BJ (cell line): Measurements from ENCODE around the gene MAPK7. TPM values are rescaled to one million over a fixed set of nuclear protein-coding genes. Genes with fewer than 3 reads are reported as not detected.

Source experiments
- CTCF ChIA-PET: fragments of 350-600 bp; formaldehyde crosslinking; extraction: SDS; loops from one replicate; lab custom pipeline; 2021; ENCODE audit warnings: antibody characterized with exemption, inconsistent platforms; lab: Yijun Ruan, JAX
- POLR2A ChIA-PET: fragments of 300-600 bp; sonication (Branson Sonifier 250); formaldehyde crosslinking; extraction: SDS; loops from one replicate; lab custom pipeline; 2021; ENCODE audit warnings: antibody characterized with exemption; lab: Charles Lee
- DNase-seq: peaks from one replicate; pipeline ENCODE4 v3.0.0-alpha.2; 2011; ENCODE audit warnings: low read depth
- H3K27me3 ChIP-seq: 2 replicates; pipeline ENCODE4 v1.6.0; 2011; ENCODE audit warnings: low read length; ENCODE audit not compliant: control insufficient read depth, insufficient read depth
- H3K36me3 ChIP-seq: 2 replicates; pipeline ENCODE4 v1.5.1; 2011; ENCODE audit warnings: low read length; ENCODE audit not compliant: control insufficient read depth, insufficient read depth
- H3K4me3 ChIP-seq: 2 replicates; pipeline ENCODE4 v1.5.1; 2011; ENCODE audit warnings: low read depth, mild to moderate bottlenecking, control low read depth, low read length
- CTCF ChIP-seq: IDR thresholded peaks from 2 replicates; pipeline ENCODE4 v1.5.1; 2011; ENCODE audit warnings: low read depth, mild to moderate bottlenecking, control low read depth, inconsistent platforms, low read length, moderate library complexity; ENCODE audit not compliant: insufficient read depth
- polyA plus RNA-seq: library from polyadenylated mRNA; depleted of rRNA; stranded (reverse); fragments of >200 nt; gene quantifications from 2 replicates; pipeline ENCODE4 v1.2.3, GENCODE V29; 2011; rRNA removed
- small RNA-seq: library from RNA; depleted of rRNA; stranded (forward); fragments of <200 nt; gene quantifications from one replicate; pipeline ENCODE3, GENCODE V24; 2012; ENCODE audit warnings: low replicate concordance, low read depth; ENCODE audit not compliant: insufficient read length

MAPK7 gene
- polyA plus RNA-seq, 1 experiment, result 10.7 TPM

GRCh38 chr17:19426631-19427030 is 48.3 kb downstream of the MAPK7 start:
- H3K27me3 ChIP-seq, result no peaks in the 10 kb centered on the region
- no peaks in the 10 kb centered on the region for H3K36me3 ChIP-seq
- POLR2A ChIA-PET, result no interaction called here
- no peak for TF ChIP-seq CTCF
- DNase-seq, result no peak
- CTCF ChIA-PET, result interaction anchor here (2.2 to 2.5 kb wide), 2 partner anchors 21 to 64 kb away, joined by 5 to 8 read pairs; partner anchors contain the start of gene B9D1
- H3K4me3 ChIP-seq, result no peak overlapping the region

- ChIA-PET CTCF (interaction anchor here (7.3 kb wide), 1 partner anchor 15 kb away, joined by 50 read pairs; no protein-coding TSS in a partner anchor), POLR2A (no interaction called here)
- DNase-seq, result no peak
- TF ChIP-seq CTCF, result no peak
- no peaks in the 10 kb centered on the region for H3K27me3 ChIP-seq
- H3K4me3 ChIP-seq, result no peak overlapping the region
- no peaks in the 10 kb centered on the region for H3K36me3 ChIP-seq
These were observed 53.4 kb downstream of the MAPK7 start for GRCh38 chr17:19431691-19432090.

Small RNA genes lying within 50 kb of the gene (small RNA-seq; reads per million reads assigned to genes)
- gene MIR1180 (not detected), gene RF00537 (not detected)

Other genes starting within 250 kb of the MAPK7 start
- 21.2 and 24.6 TPM in 2 replicates for gene EPN2, start 141.1 kb upstream of the MAPK7 start, polyA plus RNA-seq
- 43.3 and 55.8 TPM in 2 replicates for gene B9D1, start 15.8 kb upstream of the MAPK7 start, polyA plus RNA-seq
- gene MFAP4, start 8.7 kb downstream of the MAPK7 start, polyA plus RNA-seq, result 62.1 and 86.8 TPM in 2 replicates
- gene RNF112, start 32.7 kb downstream of the MAPK7 start, polyA plus RNA-seq, result 0.60 and 0.70 TPM in 2 replicates
- gene SLC47A1, start 155.4 kb downstream of the MAPK7 start, polyA plus RNA-seq, result 0.11 and 0.22 TPM in 2 replicates